GM18526 (cell line): ENCODE measurements around the gene ISL2.

Experiments
- POLR2A ChIP-seq: IDR thresholded peaks from 3 replicates; pipeline ENCODE4 v1.6.1; 2011; ENCODE audit not compliant: insufficient read length; ENCODE audit errors: extremely low read depth

The ISL2 gene

GRCh38 chr15:76339305-76340197, 3.0 kb downstream of the ISL2 start:
- TF ChIP-seq POLR2A, result no peak

GRCh38 chr15:76340198-76340802, 3.7 kb downstream of the ISL2 start:
- TF ChIP-seq POLR2A, result no peak

GRCh38 chr15:76340803-76341365, 4.3 kb downstream of the ISL2 start:
- no peak for TF ChIP-seq POLR2A

GRCh38 chr15:76341366-76342057, 4.9 kb downstream of the ISL2 start:
- TF ChIP-seq POLR2A, result no peak

GRCh38 chr15:76342058-76342381, 5.4 kb downstream of the ISL2 start:
- no peak for TF ChIP-seq POLR2A

GRCh38 chr15:76342382-76343201, 6.0 kb downstream of the ISL2 start:
- no peak for TF ChIP-seq POLR2A

- no peak for TF ChIP-seq POLR2A
Observed at GRCh38 chr15:76343313-76343996, 6.9 kb downstream of the ISL2 start.

- TF ChIP-seq POLR2A, result no peak
Observed at GRCh38 chr15:76344893-76345582, 8.5 kb downstream of the ISL2 start.

- no peak for TF ChIP-seq POLR2A
Observed at GRCh38 chr15:76345583-76345879, 9.0 kb downstream of the ISL2 start.

GRCh38 chr15:76345880-76346668, 9.5 kb downstream of the ISL2 start:
- no peak for TF ChIP-seq POLR2A

- no peak for TF ChIP-seq POLR2A
Observed at GRCh38 chr15:76346669-76347481, 10.3 kb downstream of the ISL2 start.

- TF ChIP-seq POLR2A, result no peak
Observed at GRCh38 chr15:76347482-76348055, 11.0 kb downstream of the ISL2 start.

GRCh38 chr15:76349301-76350070, 12.9 kb downstream of the ISL2 start:
- no peak for TF ChIP-seq POLR2A
